Fibroblast of lung (primary cell): ENCODE data around the gene WDR75. TPM values are rescaled to one million over a fixed set of nuclear protein-coding genes. Genes with fewer than 3 reads are reported as not detected.

Experiments
- DNase-seq, 2 donors: peaks; one replicate each; pipeline versions ENCODE4 v3.0.0 to v3.0.0-alpha.2; 2010; ENCODE audit warnings: low read depth in 2 of 2
- H2AFZ ChIP-seq: 2 replicates; pipeline ENCODE4 v1.5.1; 2012; ENCODE audit warnings: low read length, control low read depth, inconsistent platforms
- H3K27ac ChIP-seq: 2 replicates; pipeline ENCODE4 v1.5.1; 2011; ENCODE audit warnings: low read length, control low read depth; ENCODE audit not compliant: insufficient read depth
- H3K27me3 ChIP-seq: 2 replicates; pipeline ENCODE4 v1.5.1; 2011; ENCODE audit warnings: mild to moderate bottlenecking, low read length; ENCODE audit not compliant: control insufficient read depth, insufficient read depth
- H3K36me3 ChIP-seq: 2 replicates; pipeline ENCODE4 v1.5.1; 2011; ENCODE audit warnings: low read length; ENCODE audit not compliant: control insufficient read depth, insufficient read depth
- H3K4me1 ChIP-seq: 2 replicates; pipeline ENCODE4 v1.5.1; 2011; ENCODE audit warnings: low read length; ENCODE audit not compliant: control insufficient read depth, insufficient read depth; ENCODE audit errors: extremely low read depth
- H3K4me2 ChIP-seq: 2 replicates; pipeline ENCODE4 v1.5.1; 2011; ENCODE audit warnings: low read length, control low read depth; ENCODE audit not compliant: insufficient read depth; ENCODE audit errors: extremely low read depth
- H3K4me3 ChIP-seq, 4 experiments: fragments of 200-600 bp in 1 of 4; sonication (generic) in 1 of 4; replicated peaks in 1 of 4; 2 replicates each; pipeline ENCODE4 v1.5.1; 2011 to 2016; ENCODE audit warnings: low read length in 4 of 4, low read depth in 3 of 4, mild to moderate bottlenecking in 3 of 4, control low read depth in 2 of 4, inconsistent platforms in 1 of 4, mixed read lengths in 1 of 4; ENCODE audit not compliant: insufficient read depth in 1 of 4; ENCODE audit errors: control extremely low read depth in 1 of 4
- H3K79me2 ChIP-seq: 2 replicates; pipeline ENCODE4 v1.5.1; 2012; ENCODE audit warnings: mild to moderate bottlenecking, low read length, inconsistent platforms; ENCODE audit not compliant: control insufficient read depth, insufficient read depth
- H3K9ac ChIP-seq: 2 replicates; pipeline ENCODE4 v1.5.1; 2011; ENCODE audit warnings: mild to moderate bottlenecking, low read length, control low read depth; ENCODE audit not compliant: insufficient read depth
- H3K9me3 ChIP-seq: 2 replicates; pipeline ENCODE4 v1.5.1; 2012; ENCODE audit warnings: low read depth, low read length; ENCODE audit not compliant: control insufficient read depth, insufficient read depth
- H4K20me1 ChIP-seq: 2 replicates; pipeline ENCODE4 v1.5.1; 2011; ENCODE audit warnings: low read length; ENCODE audit not compliant: control insufficient read depth, insufficient read depth; ENCODE audit errors: extremely low read depth
- CTCF ChIP-seq, 2 donors: IDR thresholded peaks in 1 of 2; conservative IDR thresholded peaks in 1 of 2; 1 replicate in 1 of 2; 2 replicates in 1 of 2; pipeline ENCODE4 v1.5.1; 2011 to 2012; ENCODE audit warnings: low read length in 2 of 2, control low read depth in 1 of 2, inconsistent platforms in 1 of 2, low read depth in 1 of 2, mild to moderate bottlenecking in 1 of 2
- EZH2 ChIP-seq: IDR thresholded peaks from 2 replicates; pipeline ENCODE4 v1.5.1; 2012; ENCODE audit warnings: low read length, control low read depth, mild to moderate bottlenecking; ENCODE audit errors: missing control alignments
- polyA plus RNA-seq, 2 donors: library from polyadenylated mRNA; depleted of rRNA in 1 of 2; stranded (reverse) in 1 of 2; unstranded in 1 of 2; fragments of >200 nt; gene quantifications; 2 replicates each; pipeline ENCODE4 v1.2.1, GENCODE V29; 2011 to 2012; ENCODE audit warnings: missing spikeins in 1 of 2
- total RNA-seq: library from RNA; depleted of rRNA; stranded (reverse); fragments of >200 nt; gene quantifications from 2 replicates; pipeline ENCODE4 v1.2.1, GENCODE V29; 2014

WDR75 gene
- total and polyA plus RNA-seq, 2 donors (not counting 1 experiment from before 2014, with no cell fraction given), result 33.9 to 54.0 TPM

- DNase-seq, result no peak
- Histone ChIP-seq H3K36me3 (no peaks in the 10 kb centered on the region), H2AFZ (no peak overlapping the region), H3K9me3 (no peaks in the 10 kb centered on the region), H3K4me3 (no peak overlapping the region), H3K4me1 (no peaks in the 10 kb centered on the region), H3K9ac (no peak overlapping the region), H3K27me3 (no peaks in the 10 kb centered on the region), H3K4me2 (no peak overlapping the region), H3K79me2 (no peaks in the 10 kb centered on the region), H4K20me1 (no peaks in the 10 kb centered on the region), H3K27ac (no peak overlapping the region)
- TF ChIP-seq CTCF (conservative IDR thresholded peaks at IDR 0.05 in 1 of 2, IDR thresholded peaks at IDR 0.05 in 1 of 2; ENCODE audit: low read depth in 1 of 2, low read length in 2 of 2) (no peak), EZH2 (no peak)
Observed at GRCh38 chr2:189483980-189484740, 42.9 kb downstream of the WDR75 start.

GRCh38 chr2:189485146-189485545, 43.9 kb downstream of the WDR75 start:
- no peak overlapping the region for H3K4me3 ChIP-seq
- H3K36me3 ChIP-seq, result no peaks in the 10 kb centered on the region
- H3K9me3 ChIP-seq, result no peaks in the 10 kb centered on the region
- no peaks in the 10 kb centered on the region for H3K4me1 ChIP-seq
- H4K20me1 ChIP-seq, result no peaks in the 10 kb centered on the region
- H3K79me2 ChIP-seq, result no peaks in the 10 kb centered on the region
- no peak overlapping the region for H3K27ac ChIP-seq
- H2AFZ ChIP-seq, result no peak overlapping the region
- TF ChIP-seq CTCF (conservative IDR thresholded peaks at IDR 0.05 in 1 of 2, IDR thresholded peaks at IDR 0.05 in 1 of 2; ENCODE audit: low read depth in 1 of 2, low read length in 2 of 2) (no peak), EZH2 (no peak)
- no peak for DNase-seq
- no peak overlapping the region for H3K4me2 ChIP-seq
- no peak overlapping the region for H3K9ac ChIP-seq
- H3K27me3 ChIP-seq, result no peaks in the 10 kb centered on the region

- Histone ChIP-seq H3K4me3 (no peak overlapping the region), H3K4me2 (no peak overlapping the region)
- no peak for TF ChIP-seq CTCF (conservative IDR thresholded peaks at IDR 0.05 in 1 of 2, IDR thresholded peaks at IDR 0.05 in 1 of 2; ENCODE audit: low read depth in 1 of 2, low read length in 2 of 2)
- TF ChIP-seq EZH2, result no peak
Observed at GRCh38 chr2:189486237-189486770, 45.0 kb downstream of the WDR75 start.

More at GRCh38 chr2:189486237-189486770, 45.0 kb downstream of the WDR75 start:
- H3K4me1 ChIP-seq, result no peaks in the 10 kb centered on the region
- H3K79me2 ChIP-seq, result no peaks in the 10 kb centered on the region
- H2AFZ ChIP-seq, result no peak overlapping the region
- no peak overlapping the region for H3K27ac ChIP-seq
- no peaks in the 10 kb centered on the region for H3K27me3 ChIP-seq
- no peaks in the 10 kb centered on the region for H3K36me3 ChIP-seq
- no peak for DNase-seq
- no peaks in the 10 kb centered on the region for H4K20me1 ChIP-seq
- H3K9me3 ChIP-seq, result no peaks in the 10 kb centered on the region
- no peak overlapping the region for H3K9ac ChIP-seq
